GM18526 (cell line): ENCODE data around the gene OR14A16.

ENCODE experiments used
- POLR2A ChIP-seq: IDR thresholded peaks from 3 replicates; pipeline ENCODE4 v1.6.1; 2011; ENCODE audit not compliant: insufficient read length; ENCODE audit errors: extremely low read depth

The OR14A16 gene

GRCh38 chr1:247824023-247824422, at the start of gene OR14A16:
OR14A16 (minus strand) TSS chr1:247824119; CDS start chr1:247815729, 8,390 bp downstream.
- TF ChIP-seq POLR2A = no peak

- no peak for TF ChIP-seq POLR2A
Observed at GRCh38 chr1:247865416-247865815, 41.5 kb upstream of the OR14A16 start.

GRCh38 chr1:247864644-247865043, 40.7 kb upstream of the OR14A16 start:
- TF ChIP-seq POLR2A = no peak

GRCh38 chr1:247862756-247863155, 38.8 kb upstream of the OR14A16 start:
- no peak for TF ChIP-seq POLR2A

GRCh38 chr1:247857985-247858619, 34.2 kb upstream of the OR14A16 start:
- no peak for TF ChIP-seq POLR2A

GRCh38 chr1:247857069-247857984, 33.4 kb upstream of the OR14A16 start, which contains the start of gene TRIM58:
TRIM58 (plus strand) TSS chr1:247857187; CDS start chr1:247857247, 60 bp downstream.
- no peak for TF ChIP-seq POLR2A

- TF ChIP-seq POLR2A = no peak
Observed at GRCh38 chr1:247855911-247856310, 32.0 kb upstream of the OR14A16 start.

- TF ChIP-seq POLR2A = no peak
Observed at GRCh38 chr1:247854899-247855545, 31.1 kb upstream of the OR14A16 start.

GRCh38 chr1:247849616-247850015, 25.7 kb upstream of the OR14A16 start:
- TF ChIP-seq POLR2A = no peak

- no peak for TF ChIP-seq POLR2A
Observed at GRCh38 chr1:247848346-247848745, 24.4 kb upstream of the OR14A16 start.

- TF ChIP-seq POLR2A = no peak
Observed at GRCh38 chr1:247845693-247846017, 21.7 kb upstream of the OR14A16 start.

- no peak for TF ChIP-seq POLR2A
Observed at GRCh38 chr1:247845011-247845692, 21.2 kb upstream of the OR14A16 start.

- TF ChIP-seq POLR2A = no peak
Observed at GRCh38 chr1:247843411-247843810, 19.5 kb upstream of the OR14A16 start.

GRCh38 chr1:247841796-247842195, 17.9 kb upstream of the OR14A16 start, which contains the start of gene OR11L1:
OR11L1 (minus strand) TSS chr1:247841896; CDS start chr1:247841896, 0 bp downstream.
- no peak for TF ChIP-seq POLR2A

- no peak for TF ChIP-seq POLR2A
Observed at GRCh38 chr1:247840818-247841217, 16.9 kb upstream of the OR14A16 start.

- no peak for TF ChIP-seq POLR2A
Observed at GRCh38 chr1:247833601-247834000, 9.7 kb upstream of the OR14A16 start.

- no peak for TF ChIP-seq POLR2A
Observed at GRCh38 chr1:247829656-247830055, 5.7 kb upstream of the OR14A16 start.
